Measurements from ENCODE around the gene ILRUN.
"Not testable (repeated sequence)": the region's sequence is repeated elsewhere in the genome, so short reads cannot be mapped to it uniquely, and the experiment has no call there.

The ILRUN gene

GRCh38 chr6:34663371-34663770 lies 33.2 kb downstream of the ILRUN start:
- no peak for DNase-seq

- DNase-seq, result no peak
Observed at GRCh38 chr6:34661357-34661756, 35.2 kb downstream of the ILRUN start.

GRCh38 chr6:34658605-34659265 lies 37.8 kb downstream of the ILRUN start:
- DNase-seq, result no peak

- DNase-seq, result not testable (repeated sequence)
Observed at GRCh38 chr6:34657979-34658480, 38.5 kb downstream of the ILRUN start.

- peak in 1 of 2 donors; percentile 73 for DNase-seq
Observed at GRCh38 chr6:34657307-34657978, 39.1 kb downstream of the ILRUN start.

GRCh38 chr6:34657037-34657306 lies 39.6 kb downstream of the ILRUN start:
- no peak for DNase-seq

- no peak for DNase-seq
Observed at GRCh38 chr6:34656378-34657036, 40.1 kb downstream of the ILRUN start.

GRCh38 chr6:34655876-34656377 lies 40.6 kb downstream of the ILRUN start:
- not testable (repeated sequence) for DNase-seq

- no peak for DNase-seq
Observed at GRCh38 chr6:34654061-34654710, 42.4 kb downstream of the ILRUN start.

- DNase-seq, result no peak
Observed at GRCh38 chr6:34652263-34652662, 44.3 kb downstream of the ILRUN start.

- no peak for DNase-seq
Observed at GRCh38 chr6:34650823-34651222, 45.7 kb downstream of the ILRUN start.

- DNase-seq, result not testable (repeated sequence)
Observed at GRCh38 chr6:34650232-34650631, 46.3 kb downstream of the ILRUN start.

GRCh38 chr6:34648806-34649205 lies 47.8 kb downstream of the ILRUN start:
- no peak for DNase-seq

Measured in bone marrow (tissue), 2 donors.